SKM-1 (cell line): ENCODE measurements around the gene APBA2.
A peak's percentile ranks its signal among the peaks of the same experiment; 100 is the strongest.

Experiments
- DNase-seq: peaks from one replicate; lab custom pipeline; 2025; ENCODE audit not compliant: unreplicated experiment; lab: John Stamatoyannopoulos, UW

Gene APBA2

GRCh38 chr15:29072444-29072843, 186.7 kb downstream of the APBA2 start:
- no peak for DNase-seq

GRCh38 chr15:29074045-29074444, 188.3 kb downstream of the APBA2 start:
- no peak for DNase-seq

- no peak for DNase-seq
These were observed 192.8 kb downstream of the APBA2 start for GRCh38 chr15:29078541-29078940.

- no peak for DNase-seq
These were observed 193.7 kb downstream of the APBA2 start for GRCh38 chr15:29079479-29079878.

- DNase-seq: no peak
These were observed 196.0 kb downstream of the APBA2 start for GRCh38 chr15:29081781-29082180.

- no peak for DNase-seq
These were observed 197.4 kb downstream of the APBA2 start for GRCh38 chr15:29083161-29083560.

GRCh38 chr15:29083858-29084257, 198.1 kb downstream of the APBA2 start:
- DNase-seq: no peak

- no peak for DNase-seq
These were observed 200.2 kb downstream of the APBA2 start for GRCh38 chr15:29086001-29086400.

GRCh38 chr15:29086891-29087290, 201.1 kb downstream of the APBA2 start:
- DNase-seq: no peak

GRCh38 chr15:29087521-29088285, 201.9 kb downstream of the APBA2 start:
- DNase-seq: no peak

GRCh38 chr15:29088666-29089065, 202.9 kb downstream of the APBA2 start:
- no peak for DNase-seq

GRCh38 chr15:29089731-29090616, 204.2 kb downstream of the APBA2 start:
- no peak for DNase-seq

- peak; percentile 7 for DNase-seq
These were observed 205.1 kb downstream of the APBA2 start for GRCh38 chr15:29090617-29091466.

- DNase-seq: no peak
These were observed 205.9 kb downstream of the APBA2 start for GRCh38 chr15:29091666-29092065.

GRCh38 chr15:29092376-29093064, 206.7 kb downstream of the APBA2 start:
- DNase-seq: no peak

- DNase-seq: no peak
These were observed 207.3 kb downstream of the APBA2 start for GRCh38 chr15:29093065-29093435.

- DNase-seq: no peak
These were observed 208.0 kb downstream of the APBA2 start for GRCh38 chr15:29093696-29094343.

GRCh38 chr15:29094711-29095110, 208.9 kb downstream of the APBA2 start:
- no peak for DNase-seq

- DNase-seq: no peak
These were observed 210.0 kb downstream of the APBA2 start for GRCh38 chr15:29095746-29096145.

GRCh38 chr15:29097168-29097567, 211.4 kb downstream of the APBA2 start:
- DNase-seq: no peak
